ENCODE results near the gene SLC37A1. TPM values are rescaled to one million over a fixed set of nuclear protein-coding genes. Genes with fewer than 3 reads are reported as not detected.
A peak's percentile ranks its signal among the peaks of the same experiment; 100 is the strongest.

Gene SLC37A1
- total and polyA plus RNA-seq, 9 of the 15 experiments (the other 6 are each of a cell fraction or from before 2014, with no cell fraction given): 0.06 to 3.4 (median 0.40) TPM

GRCh38 chr21:42561762-42562650, 48.4 kb downstream of the SLC37A1 start:
- 19% methylated on average over 23 of the region's 23 CpGs for WGBS (ENCODE audit: insufficient coverage, low coverage, missing lambda C conversion rate)
- Histone ChIP-seq H3K79me2 (ENCODE audit: control insufficient read depth, insufficient read depth, low read length) (no peaks in the 10 kb centered on the region), H2AFZ (ENCODE audit: low read depth, low read length) (peak overlapping the region; percentile 70), H3K9me1 (ENCODE audit: control insufficient read depth, insufficient read depth, low read length) (no peaks in the 10 kb centered on the region), H3K4me2 (ENCODE audit: insufficient read depth, low read length) (peak overlapping the region; percentile 42), H3K27ac (ENCODE audit: extremely low read depth, low read depth, low read length) (no peak overlapping the region), H3K36me3 (ENCODE audit: control insufficient read depth, insufficient read depth, low read length) (no peaks in the 10 kb centered on the region), H3K9ac (ENCODE audit: insufficient read depth in 1 of 2, low read depth in 2 of 2, low read length in 2 of 2) (no peak overlapping the region), H3K27me3 (ENCODE audit: control insufficient read depth in 2 of 2, insufficient read depth in 2 of 2, low read length in 2 of 2) (peaks cover 9 to 51% of the 10 kb centered on the region in 2 experiments; a peak in 4 of 5 replicates), H4K20me1 (replicated peaks; ENCODE audit: control insufficient read depth, insufficient read depth, low read length) (no peaks in the 10 kb centered on the region), H3K4me3 (no peak overlapping the region), H3K9me3 (replicated peaks; ENCODE audit: control insufficient read depth, insufficient read depth, low read depth, low read length) (no peaks in the 10 kb centered on the region), H3K4me1 (replicated peaks in 1 of 2; ENCODE audit: control insufficient read depth in 2 of 2, insufficient read depth in 2 of 2, low read length in 2 of 2) (peaks cover 16 to 36% of the 10 kb centered on the region in 2 experiments; a peak in 4 of 5 replicates)
- FAIRE-seq (peak; percentile 26), ATAC-seq (peak; percentile 75), DNase-seq (ENCODE audit: extremely low read depth in 1 of 4, low spot score in 3 of 4) (peak; percentile 40 to 71 (median 62))
- in situ Hi-C loops (cut with MboI) (no loop called here), intact Hi-C loops (cut with micrococcal nuclease) (no loop called here)
- ChIA-PET CTCF (ENCODE audit: low intra/inter-chr PET ratio) (no interaction called here), POLR2A (interaction anchor here (0.7 kb wide), 2 partner anchors 17 to 203 kb away, joined by 3 to 4 read pairs; no protein-coding TSS in a partner anchor)
- no TSS peak for BruUV-seq (replicated peaks)
- TF ChIP-seq E2F6 (IDR thresholded peaks at IDR 0.05; ENCODE audit: borderline replicate concordance in 1 of 2, extremely low read depth in 1 of 2, insufficient read depth in 1 of 2, insufficient read length in 1 of 2, low read depth in 1 of 2, low read length in 1 of 2, poor library complexity in 1 of 2, severe bottlenecking in 1 of 2) (peak; percentile 30 to 36), L3MBTL2 (IDR thresholded peaks at IDR 0.05) (peak; percentile 57), ZFPM2 (CRISPR knock-in tag; IDR thresholded peaks at IDR 0.05) (no peak), ZBTB33 (CRISPR knock-in tag; IDR thresholded peaks at IDR 0.05) (0 out of 2 replicates have a peak, but pooled peaks have one; percentile 11), FOXK2 (conservative IDR thresholded peaks at IDR 0.05 in 1 of 2, IDR thresholded peaks at IDR 0.05 in 1 of 2; ENCODE audit: low read depth in 2 of 2) (peak; percentile 57 to 67; a peak in 2 of 4 replicates), RB1 (IDR thresholded peaks at IDR 0.05; ENCODE audit: low read depth) (0 out of 2 replicates have a peak, but pooled peaks have one; percentile 21), ZNF282 (CRISPR knock-in tag; IDR thresholded peaks at IDR 0.05) (no peak), BHLHE40 (IDR thresholded peaks at IDR 0.05; ENCODE audit: low read length) (0 out of 2 replicates have a peak, but pooled peaks have one; percentile 24)

Data from K562 (cell line).